IPS DF 6.9 (cell line): ENCODE measurements around the gene TMEM89.

Source experiments
- DNase-seq: peaks from one replicate; pipeline ENCODE4 v3.0.0-alpha.2; 2013; ENCODE audit warnings: low read depth, low spot score
- H3K27ac ChIP-seq: one replicate; pipeline ENCODE4 v1.5.1; 2013; ENCODE audit warnings: low read length, control low read depth
- H3K27me3 ChIP-seq: 2 replicates; pipeline ENCODE4 v1.6.1; 2013; ENCODE audit warnings: mild to moderate bottlenecking, low read length; ENCODE audit not compliant: control insufficient read depth, insufficient read depth
- H3K36me3 ChIP-seq: 2 replicates; pipeline ENCODE4 v1.6.1; 2013; ENCODE audit warnings: low read length; ENCODE audit not compliant: control insufficient read depth, insufficient read depth
- H3K4me1 ChIP-seq: 2 replicates; pipeline ENCODE4 v1.6.1; 2013; ENCODE audit warnings: low read length; ENCODE audit not compliant: control insufficient read depth, insufficient read depth
- H3K4me3 ChIP-seq: 2 replicates; pipeline ENCODE4 v1.5.1; 2013; ENCODE audit warnings: mild to moderate bottlenecking, low read length
- H3K9me3 ChIP-seq: 2 replicates; pipeline ENCODE4 v1.6.1; 2013; ENCODE audit warnings: low read length, inconsistent platforms; ENCODE audit not compliant: control insufficient read depth, insufficient read depth
- WGBS: extraction: QIAGEN DNeasy Blood & Tissue Kit; methylation state at CpG from one replicate; pipeline ENCODE4 v1.1.7; 2013; ENCODE audit warnings: mixed read lengths, missing lambda C conversion rate; ENCODE audit not compliant: insufficient read length, insufficient coverage; 5-methylcytosine and 5-hydroxymethylcytosine counted together

TMEM89 gene

DNA sequence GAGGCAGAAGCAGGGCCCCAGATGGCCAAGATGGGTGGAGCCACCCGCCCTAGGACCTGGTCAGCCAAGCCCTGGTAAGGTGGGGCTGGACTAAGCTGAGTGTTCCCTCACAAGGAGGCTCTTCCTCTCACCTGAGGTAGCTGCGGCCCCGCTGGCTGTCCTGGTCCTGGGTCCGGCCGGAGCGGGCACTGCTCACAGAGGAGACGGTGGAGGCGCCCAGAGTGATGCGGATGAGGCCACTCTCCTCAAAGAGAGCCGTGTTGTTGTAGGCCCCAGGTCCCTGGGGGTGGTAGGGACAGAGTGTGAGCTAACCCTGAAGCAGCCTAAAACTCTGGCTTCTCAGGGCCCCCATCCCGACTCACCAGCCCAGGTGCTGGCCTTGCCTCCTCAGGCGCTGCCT, 21.0 kb upstream of the TMEM89 start:
- no peak for DNase-seq
- no peak overlapping the region for H3K4me3 ChIP-seq
- no peaks in the 10 kb centered on the region; the same call in 1 of the 2 replicates for H3K4me1 ChIP-seq
- WGBS, result no CpG with 5 or more reads among the region's 12 CpGs
- no peaks in the 10 kb centered on the region for H3K27me3 ChIP-seq
- no peak overlapping the region for H3K27ac ChIP-seq
- H3K9me3 ChIP-seq, result no peaks in the 10 kb centered on the region
- H3K36me3 ChIP-seq, result peaks cover 40% of the 10 kb centered on the region

DNA sequence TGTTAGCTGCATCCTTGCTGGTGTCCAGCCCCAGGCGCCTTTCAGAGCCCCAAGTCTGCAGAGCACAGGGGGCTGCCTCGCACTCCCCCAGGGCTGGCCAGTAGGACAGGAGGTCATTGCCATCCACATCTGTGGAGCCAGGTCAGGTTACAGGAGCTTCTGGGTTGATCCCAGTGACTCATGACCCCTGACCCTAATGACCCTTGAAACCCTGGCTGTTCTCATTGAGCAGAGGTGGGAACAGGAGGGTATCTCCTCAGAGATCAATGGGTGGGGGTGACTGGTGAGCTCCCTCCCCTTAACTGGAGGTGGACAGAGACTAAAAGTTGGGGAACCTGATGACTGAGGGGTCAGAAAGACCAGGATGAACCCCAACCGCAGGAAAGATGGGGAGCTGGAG, 19.8 kb upstream of the TMEM89 start:
- H3K4me1 ChIP-seq, result peaks cover 2% of the 10 kb centered on the region
- DNase-seq, result no peak
- no peak overlapping the region for H3K27ac ChIP-seq
- H3K4me3 ChIP-seq, result no peak overlapping the region
- H3K9me3 ChIP-seq, result no peaks in the 10 kb centered on the region
- no CpG with 5 or more reads among the region's 3 CpGs for WGBS
- H3K36me3 ChIP-seq, result peaks cover 38% of the 10 kb centered on the region
- H3K27me3 ChIP-seq, result no peaks in the 10 kb centered on the region

DNA sequence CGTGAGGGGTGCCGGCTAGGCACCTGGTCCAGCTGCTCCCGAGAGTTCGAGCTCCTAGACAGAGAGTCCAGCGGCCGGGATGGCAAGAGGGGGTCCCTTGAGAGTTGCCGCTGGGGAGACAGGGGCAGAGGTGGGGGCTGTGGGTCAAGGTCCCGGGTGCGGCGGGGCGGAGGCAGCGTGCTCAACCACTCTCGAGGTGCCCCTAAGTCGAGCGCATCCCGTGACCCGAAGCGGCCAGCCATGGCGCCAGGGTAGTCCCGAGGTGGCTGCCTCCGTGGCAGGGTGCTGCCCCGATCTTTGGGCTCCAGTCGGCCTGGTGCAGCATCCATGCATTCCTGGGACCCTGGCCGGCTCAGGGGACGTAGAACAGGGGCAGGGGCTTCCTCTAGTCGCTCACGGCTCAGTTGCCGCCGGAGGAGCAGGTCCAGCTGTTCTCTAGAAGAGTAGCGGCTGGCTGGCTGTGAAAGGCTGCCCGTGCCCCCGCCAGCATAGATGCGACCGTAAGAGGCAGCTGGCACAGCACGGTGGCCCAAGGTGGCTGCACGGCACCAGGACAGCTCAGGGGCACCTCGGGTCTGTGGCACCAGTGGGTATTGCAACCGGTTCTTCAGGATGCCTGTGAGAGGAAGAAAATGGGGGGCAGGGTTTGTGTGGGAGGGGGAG, 18.5 kb upstream of the TMEM89 start:
- DNase-seq, result no peak
- H3K27ac ChIP-seq, result no peak overlapping the region
- peaks cover 2% of the 10 kb centered on the region for H3K4me1 ChIP-seq
- no CpG with 5 or more reads among the region's 38 CpGs for WGBS
- H3K4me3 ChIP-seq, result no peak overlapping the region
- no peaks in the 10 kb centered on the region for H3K9me3 ChIP-seq
- H3K27me3 ChIP-seq, result no peaks in the 10 kb centered on the region
- H3K36me3 ChIP-seq, result peaks cover 30% of the 10 kb centered on the region

DNA sequence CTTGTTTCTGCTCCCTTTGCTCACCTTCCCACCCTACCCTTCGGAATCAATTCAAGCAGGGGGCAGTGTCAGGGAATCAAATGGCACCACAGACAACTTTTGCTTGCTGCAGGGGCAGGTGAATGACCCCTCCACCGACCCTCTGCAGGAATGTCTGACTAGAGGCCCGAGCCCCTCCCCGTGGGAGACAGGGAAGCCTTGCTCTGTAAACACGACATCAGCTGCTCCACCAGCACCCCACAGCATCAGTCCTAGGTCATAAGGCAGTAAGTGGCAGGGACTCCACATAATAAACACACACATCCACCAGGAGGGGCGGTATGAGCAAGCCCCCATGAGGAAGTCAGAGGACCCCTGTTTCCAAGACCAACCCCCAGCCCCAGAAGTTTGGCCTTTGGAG, 15.7 kb upstream of the TMEM89 start:
- Histone ChIP-seq H3K27me3 (no peaks in the 10 kb centered on the region), H3K4me3 (no peak overlapping the region), H3K27ac (no peak overlapping the region), H3K36me3 (peaks cover 26% of the 10 kb centered on the region), H3K9me3 (no peaks in the 10 kb centered on the region), H3K4me1 (peaks cover 5% of the 10 kb centered on the region)
- WGBS, result no CpG with 5 or more reads among the region's 6 CpGs
- DNase-seq, result no peak

DNA sequence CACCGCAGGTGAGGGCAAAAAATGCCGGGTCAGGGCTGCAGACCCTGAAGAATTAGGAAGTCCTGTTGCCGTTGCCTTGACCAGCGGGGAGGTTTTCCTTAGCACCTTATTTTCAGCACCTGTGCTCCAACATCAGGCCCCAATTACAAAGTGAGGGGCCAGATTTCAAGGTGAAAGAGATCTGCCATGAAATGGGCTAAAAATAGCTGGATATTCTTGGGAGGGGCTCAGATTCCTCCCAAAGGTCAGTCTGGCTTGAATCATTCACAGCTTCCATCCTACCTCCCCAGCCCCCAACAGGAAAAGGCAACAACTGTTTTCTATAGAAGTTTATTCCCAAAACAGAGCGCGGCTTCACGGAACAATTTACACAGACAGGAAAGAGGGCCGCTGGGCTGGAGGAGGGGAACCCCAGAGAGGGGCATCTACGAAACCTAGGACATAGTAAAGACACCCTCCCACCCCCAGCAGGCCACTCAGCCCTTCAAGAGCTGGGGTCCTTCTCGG, 14.6 kb upstream of the TMEM89 start:
- WGBS, result no CpG with 5 or more reads among the region's 10 CpGs
- H3K27ac ChIP-seq, result no peak overlapping the region
- no peak for DNase-seq
- H3K27me3 ChIP-seq, result no peaks in the 10 kb centered on the region
- H3K4me1 ChIP-seq, result peaks cover 5% of the 10 kb centered on the region
- peaks cover 33% of the 10 kb centered on the region for H3K36me3 ChIP-seq
- no peaks in the 10 kb centered on the region for H3K9me3 ChIP-seq
- peak overlapping the region; percentile 92; the same call in 1 of the 2 replicates for H3K4me3 ChIP-seq

DNA sequence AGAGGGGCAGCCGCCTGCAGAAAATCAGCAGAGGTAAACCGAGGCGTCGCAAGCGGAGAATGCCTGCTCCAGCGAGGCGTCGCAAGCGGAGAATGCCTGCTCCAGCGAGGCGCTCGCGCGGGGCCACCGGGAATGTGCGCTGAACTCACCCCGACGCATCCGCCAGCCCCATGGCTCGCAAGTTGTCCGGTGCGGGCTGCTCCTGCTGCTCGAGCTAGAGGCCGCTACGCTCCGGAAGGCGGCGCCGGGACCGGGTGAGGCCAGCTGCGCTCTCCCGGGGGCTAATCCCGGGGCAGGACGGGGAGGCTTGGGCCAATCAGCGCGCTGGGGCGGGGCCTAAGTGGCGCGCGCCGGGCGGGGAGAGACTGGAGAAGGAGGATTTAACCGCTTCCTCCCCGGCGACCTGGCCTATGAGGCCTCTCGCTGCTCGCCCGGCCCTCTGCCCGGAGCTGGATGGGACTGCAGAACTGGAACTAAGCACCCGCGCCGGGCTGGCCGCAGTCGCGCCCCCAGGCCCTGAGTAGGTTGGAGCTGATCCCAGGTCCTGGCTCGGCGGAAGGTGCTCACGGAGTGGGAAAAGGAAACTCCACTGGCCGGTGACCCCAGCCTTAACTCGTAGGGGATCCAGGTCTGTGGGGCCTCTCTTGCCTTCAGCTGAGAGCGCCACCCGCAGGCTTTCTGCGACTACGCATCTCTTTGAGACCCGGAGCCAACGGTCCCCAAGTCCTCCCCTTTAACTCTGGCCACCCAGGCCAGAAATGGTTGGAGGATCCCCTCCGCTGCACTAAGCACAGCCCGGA, 13.9 kb upstream of the TMEM89 start, which contains the start of gene SLC26A6:
SLC26A6 (minus strand) TSS at position 240 of the 800 bp plus-strand sequence; CDS start at position 172, 68 bp downstream.
- Histone ChIP-seq H3K4me1 (peaks cover 5% of the 10 kb centered on the region), H3K36me3 (peaks cover 34% of the 10 kb centered on the region), H3K27me3 (no peaks in the 10 kb centered on the region), H3K9me3 (no peaks in the 10 kb centered on the region), H3K27ac (no peak within 1 kb of the TSS), H3K4me3 (peak within 1 kb of the TSS; percentile 92)
- WGBS, result no CpG with 5 or more reads among the region's 68 CpGs
- peak; percentile 88 for DNase-seq

DNA sequence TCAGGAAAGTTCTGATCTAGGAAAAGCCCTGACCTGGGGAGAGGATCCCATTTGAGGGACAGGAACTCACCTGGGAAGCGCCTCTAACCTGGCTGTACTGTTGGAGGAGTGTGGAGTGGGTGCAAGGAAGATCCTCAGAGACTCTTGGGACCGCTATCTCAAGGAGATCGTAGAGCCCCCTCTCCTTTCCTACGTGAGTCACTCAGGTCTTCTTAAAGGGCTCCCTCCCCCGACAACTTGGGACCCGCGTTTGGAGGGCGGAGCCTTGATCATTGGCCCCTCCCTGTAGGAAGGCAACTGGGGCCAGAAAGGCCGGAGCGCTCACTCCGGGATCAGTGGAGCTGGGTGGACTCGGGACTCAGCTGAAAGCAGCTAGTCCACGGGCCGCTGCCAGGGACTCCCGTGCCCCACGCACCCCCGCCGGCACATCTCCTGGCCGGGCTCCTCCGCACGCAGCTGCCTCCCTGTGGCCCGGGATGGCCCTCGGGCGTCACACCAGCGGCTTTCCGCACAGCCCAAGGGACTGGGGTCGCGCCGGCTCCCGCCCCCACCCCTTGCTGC, 13.2 kb upstream of the TMEM89 start:
- H3K27me3 ChIP-seq, result no peaks in the 10 kb centered on the region
- peaks cover 5% of the 10 kb centered on the region for H3K4me1 ChIP-seq
- H3K9me3 ChIP-seq, result no peaks in the 10 kb centered on the region
- H3K27ac ChIP-seq, result no peak overlapping the region
- H3K36me3 ChIP-seq, result peaks cover 31% of the 10 kb centered on the region
- no peak for DNase-seq
- no CpG with 5 or more reads among the region's 30 CpGs for WGBS
- peak overlapping the region; percentile 92 for H3K4me3 ChIP-seq

DNA sequence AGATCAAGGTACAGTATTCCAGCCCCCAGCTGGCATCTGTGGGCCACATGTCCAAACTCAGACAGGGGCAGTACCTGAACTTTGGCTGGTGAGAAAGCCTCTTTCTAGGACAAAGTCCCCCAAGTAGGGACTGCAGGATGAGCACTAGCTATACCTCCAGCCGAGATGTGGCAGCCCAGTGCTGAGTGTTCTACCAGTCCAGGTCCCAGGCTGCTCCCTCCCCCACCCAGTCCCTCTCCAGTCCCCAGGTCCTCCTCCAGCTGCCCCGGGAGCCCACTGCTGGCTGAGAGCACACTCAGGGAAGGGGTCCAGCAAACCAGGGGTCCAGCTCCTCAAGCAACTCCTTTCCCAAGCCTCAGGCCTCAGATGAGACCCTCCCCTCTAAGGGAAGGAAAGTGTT, 12.2 kb upstream of the TMEM89 start:
- DNase-seq, result no peak
- Histone ChIP-seq H3K4me1 (peaks cover 5% of the 10 kb centered on the region), H3K9me3 (no peaks in the 10 kb centered on the region), H3K4me3 (no peak overlapping the region), H3K27me3 (no peaks in the 10 kb centered on the region), H3K27ac (no peak overlapping the region), H3K36me3 (peaks cover 27% of the 10 kb centered on the region)
- WGBS, result no CpG with 5 or more reads among the region's 2 CpGs

DNA sequence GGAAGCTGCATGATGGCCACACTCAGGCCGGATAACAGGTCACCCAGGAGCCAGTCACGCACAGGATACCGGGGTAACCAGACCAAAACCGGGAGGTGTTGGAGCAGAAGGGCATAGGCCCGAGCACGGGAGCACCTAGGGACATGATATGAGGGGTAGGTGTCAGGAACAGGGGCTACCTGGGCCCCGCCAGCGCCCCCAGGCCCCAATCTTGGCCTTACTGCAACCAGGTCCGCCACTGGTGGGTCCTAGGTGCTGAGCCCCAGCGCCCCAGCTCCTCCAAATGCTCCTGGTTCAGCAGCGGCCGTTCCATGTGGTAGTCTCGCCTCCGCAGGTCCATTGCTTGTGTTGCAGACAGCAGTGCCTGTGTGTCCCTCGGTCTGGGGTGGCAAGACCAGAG, 11.7 kb upstream of the TMEM89 start:
- no peak overlapping the region for H3K4me3 ChIP-seq
- no CpG with 5 or more reads among the region's 15 CpGs for WGBS
- H3K36me3 ChIP-seq, result peaks cover 29% of the 10 kb centered on the region
- no peaks in the 10 kb centered on the region for H3K27me3 ChIP-seq
- peaks cover 5% of the 10 kb centered on the region for H3K4me1 ChIP-seq
- no peak for DNase-seq
- H3K27ac ChIP-seq, result no peak overlapping the region
- no peaks in the 10 kb centered on the region for H3K9me3 ChIP-seq
